HepG2 (cell line): ENCODE data around the gene HNRNPA2B1. TPM values are rescaled to one million over a fixed set of nuclear protein-coding genes. Genes with fewer than 3 reads are reported as not detected.

ENCODE experiments used
- ATAC-seq: fragments of 200-7000 bp; cut with Tn5 transposase; 3 replicates; pipeline ENCODE4 v1.9.1; 2020; ENCODE audit warnings: mild to moderate bottlenecking, moderate library complexity
- BruUV-seq: library from RNA; stranded (reverse); fragments of 400-500 nt; replicated peaks from 2 replicates; lab custom pipeline; 2021; lab: Mats Ljungman, UMichigan
- CTCF ChIA-PET: fragments of 300-600 bp; formaldehyde crosslinking; extraction: SDS; loops from one replicate; lab custom pipeline; 2021; ENCODE audit warnings: low total read pairs, inconsistent platforms, low intra/inter-chr PET ratio; lab: Yijun Ruan, JAX
- POLR2A ChIA-PET: fragments of 350-600 bp; sonication (Branson Sonifier 250); formaldehyde crosslinking; loops from one replicate; lab custom pipeline; 2020; ENCODE audit warnings: antibody characterized with exemption, inconsistent platforms; lab: Yijun Ruan, JAX
- DNase-seq: peaks from one replicate; pipeline ENCODE4 v3.0.0-alpha.2; 2015; ENCODE audit warnings: low spot score
- FAIRE-seq: peaks from 3 replicates; lab custom pipeline; 2011; peaks lifted over from hg19 to GRCh38; lab: Jason Lieb, UNC
- H2AFZ ChIP-seq: one replicate; pipeline ENCODE4 v1.6.1; 2011; ENCODE audit warnings: low read length, inconsistent platforms
- H3K27ac ChIP-seq: fragments of 300-600 bp; 3 replicates; pipeline ENCODE4 v1.8.0; 2011; ENCODE audit warnings: mixed run types, mild to moderate bottlenecking, mixed read lengths, low read length, inconsistent platforms; ENCODE audit not compliant: insufficient read depth; ENCODE audit errors: extremely low read length
- H3K27me3 ChIP-seq, 2 experiments: fragments of 200-600 bp in 1 of 2; 2 replicates in 1 of 2; 3 replicates in 1 of 2; pipeline versions ENCODE4 v1.6.0 to v1.8.0; 2011; ENCODE audit warnings: low read length in 2 of 2, mild to moderate bottlenecking in 2 of 2, moderate library complexity in 2 of 2, inconsistent platforms in 1 of 2; ENCODE audit not compliant: insufficient read depth in 2 of 2, control insufficient read depth in 1 of 2
- H3K36me3 ChIP-seq, 2 experiments: fragments of 200-600 bp in 1 of 2; replicated peaks in 1 of 2; 2 replicates in 1 of 2; 3 replicates in 1 of 2; pipeline versions ENCODE4 v1.5.1 to v1.8.0; 2011; ENCODE audit warnings: low read length in 2 of 2, inconsistent platforms in 1 of 2; ENCODE audit not compliant: insufficient read depth in 2 of 2, control insufficient read depth in 1 of 2
- H3K4me1 ChIP-seq: 2 replicates; pipeline ENCODE4 v1.5.1; 2012; ENCODE audit warnings: low read length, inconsistent platforms; ENCODE audit not compliant: insufficient read depth
- H3K4me2 ChIP-seq: 2 replicates; pipeline ENCODE4 v1.6.0; 2011; ENCODE audit warnings: low read depth, low read length, inconsistent platforms
- H3K4me3 ChIP-seq, 3 experiments: fragments of 200-600 bp in 1 of 3; sonication (generic), shearing (Covaris generic) in 1 of 3; replicated peaks in 1 of 3; 2 replicates each; pipeline ENCODE4 v1.5.1; 2011 to 2016; ENCODE audit warnings: low read length in 3 of 3, inconsistent platforms in 2 of 3, low read depth in 2 of 3, mild to moderate bottlenecking in 2 of 3, control low read depth in 1 of 3, mixed read lengths in 1 of 3; ENCODE audit not compliant: insufficient read depth in 1 of 3
- H3K79me2 ChIP-seq: one replicate; pipeline ENCODE4 v1.6.1; 2011; ENCODE audit warnings: low read length, inconsistent platforms; ENCODE audit not compliant: insufficient read depth
- H3K9ac ChIP-seq: 2 replicates; pipeline ENCODE4 v1.6.0; 2011; ENCODE audit warnings: mild to moderate bottlenecking, low read depth, low read length, inconsistent platforms; ENCODE audit not compliant: insufficient read depth
- H3K9me3 ChIP-seq: 2 replicates; pipeline ENCODE4 v1.5.1; 2012; ENCODE audit warnings: mild to moderate bottlenecking, low read length
- H4K20me1 ChIP-seq: 2 replicates; pipeline ENCODE4 v1.6.0; 2011; ENCODE audit warnings: inconsistent platforms, mild to moderate bottlenecking, low read length, moderate library complexity; ENCODE audit not compliant: insufficient read depth
- AKNA ChIP-seq: sonication (generic); formaldehyde crosslinking; IDR thresholded peaks from 2 replicates; pipeline ENCODE4 v1.4.0; 2020; ENCODE audit warnings: missing genetic modification reagents, borderline replicate concordance
- ATF2 ChIP-seq: sonication (generic); formaldehyde crosslinking; IDR thresholded peaks from 2 replicates; pipeline ENCODE4 v1.4.0; 2020; ENCODE audit warnings: missing genetic modification reagents
- BRCA1 ChIP-seq: sonication (generic); formaldehyde crosslinking; IDR thresholded peaks from 2 replicates; pipeline ENCODE4 v1.4.0; 2020; ENCODE audit warnings: missing genetic modification reagents
- FOSL1 ChIP-seq: sonication (generic); formaldehyde crosslinking; IDR thresholded peaks from 2 replicates; pipeline ENCODE4 v1.9.0; 2021; ENCODE audit warnings: missing genetic modification reagents, borderline replicate concordance
- HMGXB3 ChIP-seq: sonication (generic); formaldehyde crosslinking; IDR thresholded peaks from 2 replicates; pipeline ENCODE4 v1.4.0; 2020; ENCODE audit warnings: missing genetic modification reagents, borderline replicate concordance
- PAF1 ChIP-seq: IDR thresholded peaks from 2 replicates; pipeline ENCODE4 v1.6.1; 2016; ENCODE audit warnings: missing genetic modification reagents, missing compliant biosample characterization
- ZNF160 ChIP-seq: sonication (generic); formaldehyde crosslinking; IDR thresholded peaks from 2 replicates; pipeline ENCODE4 v1.8.0; 2022; ENCODE audit warnings: mild to moderate bottlenecking, inconsistent platforms, missing genetic modification reagents
- ZNF17 ChIP-seq: sonication (generic); formaldehyde crosslinking; IDR thresholded peaks from 2 replicates; pipeline ENCODE4 v1.5.0; 2020; ENCODE audit warnings: mild to moderate bottlenecking, missing genetic modification reagents
- ZNF326 ChIP-seq: sonication (generic); formaldehyde crosslinking; IDR thresholded peaks from 2 replicates; pipeline ENCODE4 v1.4.0; 2020; ENCODE audit warnings: missing genetic modification reagents, borderline replicate concordance
- ZNF337 ChIP-seq: sonication (generic); formaldehyde crosslinking; IDR thresholded peaks from 2 replicates; pipeline ENCODE4 v1.5.1; 2020; ENCODE audit warnings: missing genetic modification reagents, low read depth, mild to moderate bottlenecking, borderline replicate concordance
- ZNF547 ChIP-seq: sonication (generic); formaldehyde crosslinking; IDR thresholded peaks from 2 replicates; pipeline ENCODE4 v1.5.1; 2020; ENCODE audit warnings: mild to moderate bottlenecking, missing genetic modification reagents
- ZNF572 ChIP-seq: sonication (generic); formaldehyde crosslinking; IDR thresholded peaks from 2 replicates; pipeline ENCODE4 v1.5.1; 2020; ENCODE audit warnings: mild to moderate bottlenecking, missing genetic modification reagents
- ZNF598 ChIP-seq: sonication (generic); formaldehyde crosslinking; IDR thresholded peaks from 2 replicates; pipeline ENCODE4 v1.5.1; 2020; ENCODE audit warnings: mild to moderate bottlenecking, missing genetic modification reagents, borderline replicate concordance
- ZNF614 ChIP-seq: IDR thresholded peaks from 2 replicates; pipeline ENCODE4 v1.6.1; 2018; ENCODE audit warnings: missing biosample characterization, missing genetic modification reagents, inconsistent platforms, borderline replicate concordance
- WGBS: methylation state at CpG from one replicate; pipeline ENCODE4 v1.1.6; 2017; ENCODE audit warnings: low lambda C conversion rate; 5-methylcytosine and 5-hydroxymethylcytosine counted together
- in situ Hi-C: cut with HindIII; loops from 2 replicates; pipeline ENCODE4 v1.10.0; 2017; ENCODE audit warnings: low pct_unique_long_range_greater_than_20kb; ENCODE audit not compliant: extremely low pct_ligation_motif_present
- intact Hi-C: fragments of 100-400 bp; cut with micrococcal nuclease; formaldehyde crosslinking; loops from one replicate; pipeline ENCODE4 v1.10.0; 2022; ENCODE audit not compliant: unreplicated experiment
- polyA plus RNA-seq, 8 experiments: library from polyadenylated mRNA; depleted of rRNA in 3 of 8; stranded (reverse) in 7 of 8; unstranded in 1 of 8; fragments of >200 nt; fragmentation: Illumina TruSeq in 4 of 8; extraction: Trizol in 4 of 8; gene quantifications; 2 replicates each; pipeline versions ENCODE4 v1.2.1 to v1.2.3, GENCODE V29; 2011 to 2016; ENCODE audit warnings: low read depth in 4 of 8, missing spikeins in 1 of 8, mixed read lengths in 1 of 8; ENCODE audit not compliant: insufficient read depth in 1 of 8
- total RNA-seq, 5 experiments: library from RNA; depleted of rRNA; stranded (reverse); fragments of >200 nt; fragmentation: Illumina TruSeq; extraction: Trizol; gene quantifications; 2 replicates each; pipeline ENCODE4 v1.2.3, GENCODE V29; 2016; ENCODE audit warnings: low read depth in 1 of 5

HNRNPA2B1 gene
- total and polyA plus RNA-seq, 2 of the 13 experiments (the other 11 are each of a cell fraction or from before 2014, with no cell fraction given) = 193 to 412 TPM

DNA sequence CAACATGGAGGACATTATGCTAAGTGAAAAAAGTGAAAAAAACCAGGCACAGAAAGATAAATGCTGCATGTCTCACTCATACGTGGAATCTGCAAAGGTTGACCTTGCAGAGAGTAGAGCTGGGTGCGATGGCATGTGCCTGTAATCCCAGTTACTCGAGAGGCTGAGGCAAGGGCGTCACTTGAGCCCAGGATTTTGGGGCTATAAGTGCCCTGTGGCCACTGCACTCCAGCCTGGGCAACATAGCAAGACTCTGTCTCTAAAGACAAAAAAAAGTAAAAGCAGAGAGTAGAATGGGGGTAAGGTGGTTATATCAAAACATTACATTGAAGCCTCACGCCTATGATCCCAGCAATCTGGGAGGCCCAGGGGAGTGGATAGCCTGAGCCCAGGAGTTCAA is 23.8 kb upstream of the HNRNPA2B1 start (continued):
- TF ChIP-seq HMGXB3 (CRISPR knock-in tag) (no peak), ZNF17 (CRISPR knock-in tag) (no peak), ZNF572 (no peak), FOSL1 (no peak), ZNF614 (CRISPR knock-in tag) (no peak)

DNA sequence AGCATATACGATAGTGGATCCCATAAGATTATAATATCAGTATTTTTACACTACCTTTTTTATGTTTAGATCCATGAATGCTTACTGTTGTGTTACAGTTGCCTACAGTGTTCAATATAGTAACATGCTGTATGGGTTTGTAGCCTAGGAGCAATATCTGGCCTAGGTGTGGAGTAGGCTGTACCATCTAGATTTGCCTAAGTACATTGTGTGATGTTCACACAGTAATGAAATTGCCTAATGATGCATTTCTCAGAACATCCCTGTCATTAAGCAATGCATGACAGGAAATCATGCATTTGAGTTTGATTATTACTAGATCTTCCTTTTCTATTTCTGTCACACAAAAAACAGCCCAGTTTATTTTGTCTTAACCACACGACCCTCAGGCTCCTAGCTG is 15.5 kb upstream of the HNRNPA2B1 start:
- Histone ChIP-seq H3K36me3 (peaks cover 0 to 8% of the 10 kb centered on the region in 2 experiments; a peak in 2 of 5 replicates), H3K27ac (no peak overlapping the region), H3K4me1 (no peaks in the 10 kb centered on the region), H3K4me2 (no peak overlapping the region), H3K9me3 (no peaks in the 10 kb centered on the region), H3K4me3 (no peak overlapping the region), H2AFZ (no peak overlapping the region), H3K79me2 (no peaks in the 10 kb centered on the region), H3K9ac (no peak overlapping the region), H4K20me1 (no peaks in the 10 kb centered on the region), H3K27me3 (no peaks in the 10 kb centered on the region)
- FAIRE-seq = no peak
- intact Hi-C loops (no loop called here), in situ Hi-C loops (no loop called here)
- peak; percentile 51 for ATAC-seq
- ChIA-PET POLR2A (interaction anchor here (1.5 kb wide), 1 partner anchor 14 kb away, joined by 4 read pairs; the partner anchor contains the start of gene CBX3), CTCF (no interaction called here)
- 49% methylated on average over 2 of the region's 2 CpGs for WGBS
- no peak for DNase-seq
- BruUV-seq = no TSS peak
- TF ChIP-seq ZNF160 (CRISPR knock-in tag) (no peak), BRCA1 (CRISPR knock-in tag) (no peak), ZNF326 (CRISPR knock-in tag) (no peak), ZNF547 (CRISPR knock-in tag) (no peak), PAF1 (CRISPR knock-in tag) (no peak), ATF2 (no peak), AKNA (CRISPR knock-in tag) (no peak), ZNF337 (CRISPR knock-in tag) (no peak), ZNF598 (CRISPR knock-in tag) (no peak)
